HEK293T (cell line): ENCODE measurements around the gene CD28.

Experiments used
- CTCF ChIA-PET: fragments of 350-600 bp; formaldehyde crosslinking; extraction: SDS; loops from one replicate; lab custom pipeline; 2021; ENCODE audit warnings: antibody characterized with exemption, inconsistent platforms; lab: Yijun Ruan, JAX
- POLR2A ChIA-PET: fragments of 350-600 bp; formaldehyde crosslinking; extraction: SDS; loops from one replicate; lab custom pipeline; 2020; ENCODE audit warnings: antibody characterized with exemption, inconsistent platforms; lab: Yijun Ruan, JAX
- DNase-seq: peaks from one replicate; pipeline ENCODE4 v3.0.0; 2012; ENCODE audit warnings: mixed read lengths; ENCODE audit errors: extremely low spot score
- ARNT ChIP-seq: fragments of 450-650 bp; IDR thresholded peaks from 2 replicates; pipeline ENCODE4 v1.6.1; 2017; ENCODE audit warnings: mild to moderate bottlenecking
- BHLHE40 ChIP-seq: fragments of 450-650 bp; IDR thresholded peaks from 2 replicates; pipeline ENCODE4 v1.6.1; 2016; ENCODE audit warnings: mild to moderate bottlenecking, moderate library complexity, borderline replicate concordance
- CTBP1 ChIP-seq: fragments of 450-650 bp; IDR thresholded peaks from 2 replicates; pipeline ENCODE4 v1.6.1; 2016; ENCODE audit warnings: borderline replicate concordance
- ELF4 ChIP-seq: fragments of 450-650 bp; IDR thresholded peaks from 2 replicates; pipeline ENCODE4 v1.6.1; 2017; ENCODE audit warnings: antibody characterized with exemption
- FOXA1 ChIP-seq: fragments of 450-650 bp; IDR thresholded peaks from 2 replicates; pipeline ENCODE4 v1.6.1; 2016; ENCODE audit warnings: mild to moderate bottlenecking
- FOXK2 ChIP-seq: fragments of 450-650 bp; IDR thresholded peaks from 2 replicates; pipeline ENCODE4 v1.6.1; 2016; ENCODE audit warnings: mild to moderate bottlenecking
- FOXM1 ChIP-seq: fragments of 450-650 bp; IDR thresholded peaks from 2 replicates; pipeline ENCODE4 v1.6.1; 2017; ENCODE audit warnings: mild to moderate bottlenecking, borderline replicate concordance
- HDGF ChIP-seq: fragments of 450-650 bp; IDR thresholded peaks from 2 replicates; pipeline ENCODE4 v1.6.1; 2017; ENCODE audit warnings: antibody characterized with exemption, borderline replicate concordance
- L3MBTL2 ChIP-seq: fragments of 450-650 bp; conservative IDR thresholded peaks from 2 replicates; pipeline ENCODE4 v1.6.1; 2016; ENCODE audit warnings: mild to moderate bottlenecking
- LEF1 ChIP-seq: fragments of 450-650 bp; IDR thresholded peaks from 2 replicates; pipeline ENCODE4 v1.6.1; 2017; ENCODE audit warnings: mild to moderate bottlenecking, borderline replicate concordance
- NFRKB ChIP-seq: fragments of 450-650 bp; IDR thresholded peaks from 2 replicates; pipeline ENCODE4 v1.6.1; 2016; ENCODE audit warnings: mild to moderate bottlenecking, moderate library complexity
- SP1 ChIP-seq: fragments of 450-650 bp; IDR thresholded peaks from 2 replicates; pipeline ENCODE4 v1.6.1; 2017
- SUZ12 ChIP-seq: fragments of 450-650 bp; IDR thresholded peaks from 2 replicates; pipeline ENCODE4 v1.6.1; 2016; ENCODE audit warnings: mild to moderate bottlenecking
- TARDBP ChIP-seq: fragments of 450-650 bp; IDR thresholded peaks from 2 replicates; pipeline ENCODE4 v1.6.1; 2016
- ZNF384 ChIP-seq: fragments of 450-650 bp; IDR thresholded peaks from 2 replicates; pipeline ENCODE4 v1.6.1; 2016
- TF ChIP-seq, protein P1 (sequence below): fragments of 450-650 bp; IDR thresholded peaks from 2 replicates; pipeline ENCODE4 v1.6.1; 2016

CD28 gene

DNA sequence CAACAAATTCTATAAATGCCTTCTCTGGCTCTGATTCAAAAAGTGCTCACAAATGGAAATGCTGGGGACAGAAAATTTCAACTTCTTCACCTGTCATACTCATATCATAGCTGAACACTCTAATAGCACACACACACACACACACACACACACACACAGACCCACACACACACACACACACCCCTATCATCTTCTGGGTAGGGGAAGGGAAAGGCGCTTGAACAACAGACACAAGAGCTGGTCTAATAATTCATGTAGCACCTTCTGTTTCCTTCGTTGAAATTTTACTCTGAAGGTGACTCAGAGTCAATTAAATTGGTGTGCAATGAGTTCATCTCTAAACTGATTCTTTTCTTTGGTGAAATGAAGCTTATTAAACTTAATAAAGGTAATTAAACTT is 32.9 kb downstream of the CD28 start:
- ChIA-PET CTCF (no interaction called here), POLR2A (no interaction called here)
- TF ChIP-seq FOXA1 (no peak), BHLHE40 (no peak), FOXM1 (no peak), ZNF384 (no peak), FOXK2 (no peak), NFRKB (no peak), SP1 (no peak), CTBP1 (no peak), ELF4 (no peak), HDGF (no peak), LEF1 (no peak)
- TF ChIP-seq, protein P1, sequence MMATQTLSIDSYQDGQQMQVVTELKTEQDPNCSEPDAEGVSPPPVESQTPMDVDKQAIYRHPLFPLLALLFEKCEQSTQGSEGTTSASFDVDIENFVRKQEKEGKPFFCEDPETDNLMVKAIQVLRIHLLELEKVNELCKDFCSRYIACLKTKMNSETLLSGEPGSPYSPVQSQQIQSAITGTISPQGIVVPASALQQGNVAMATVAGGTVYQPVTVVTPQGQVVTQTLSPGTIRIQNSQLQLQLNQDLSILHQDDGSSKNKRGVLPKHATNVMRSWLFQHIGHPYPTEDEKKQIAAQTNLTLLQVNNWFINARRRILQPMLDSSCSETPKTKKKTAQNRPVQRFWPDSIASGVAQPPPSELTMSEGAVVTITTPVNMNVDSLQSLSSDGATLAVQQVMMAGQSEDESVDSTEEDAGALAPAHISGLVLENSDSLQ, result no peak
- DNase-seq, result no peak

DNA sequence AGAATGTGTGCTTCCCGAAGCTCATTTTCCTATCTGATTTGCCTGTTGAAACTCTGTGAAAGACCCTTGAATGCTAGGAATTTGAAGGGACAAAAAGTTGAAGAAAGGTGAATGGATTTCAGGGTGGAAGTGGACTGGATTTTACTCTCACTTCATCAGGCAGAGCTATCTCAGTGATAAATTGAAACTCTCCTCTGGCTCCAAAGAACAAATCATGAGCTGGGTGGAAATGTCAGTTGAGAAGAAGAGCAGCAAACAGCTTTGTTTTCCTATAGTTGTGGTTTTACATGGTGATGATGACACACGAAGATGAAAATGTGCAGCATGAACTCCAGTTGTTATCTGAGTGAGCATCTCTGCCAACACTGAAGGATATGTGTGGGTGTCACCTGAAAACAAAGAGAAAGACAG is 34.4 kb downstream of the CD28 start:
- TF ChIP-seq, protein P1, result no peak
- TF ChIP-seq ARNT (no peak), NFRKB (no peak), SP1 (no peak), LEF1 (no peak), SUZ12 (no peak), ELF4 (no peak), FOXK2 (no peak), CTBP1 (no peak), HDGF (no peak), FOXA1 (no peak), TARDBP (no peak), BHLHE40 (no peak), FOXM1 (no peak), L3MBTL2 (no peak), ZNF384 (no peak)
- POLR2A ChIA-PET, result no interaction called here
- CTCF ChIA-PET, result no interaction called here
- no peak for DNase-seq

DNA sequence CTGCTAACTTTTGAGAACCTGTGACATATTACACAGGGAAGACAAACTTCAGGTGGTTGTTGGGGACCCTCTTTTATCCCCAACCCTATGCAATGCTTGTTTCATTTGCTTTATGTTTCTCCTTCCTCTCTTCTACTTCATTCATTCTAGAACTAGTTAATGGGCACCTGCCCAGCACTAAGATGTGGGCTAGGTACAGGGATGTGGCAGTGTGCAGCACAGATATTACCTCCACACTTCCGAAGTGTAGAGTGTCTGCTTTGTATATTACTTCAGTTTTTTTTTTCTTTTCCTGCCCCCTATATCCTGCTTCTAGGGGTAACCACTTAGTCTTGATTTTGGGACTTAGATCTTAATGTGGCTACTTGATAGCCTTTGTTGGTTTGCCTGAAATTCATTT is 35.1 kb downstream of the CD28 start:
- ChIA-PET CTCF (no interaction called here), POLR2A (no interaction called here)
- no peak for DNase-seq

DNA sequence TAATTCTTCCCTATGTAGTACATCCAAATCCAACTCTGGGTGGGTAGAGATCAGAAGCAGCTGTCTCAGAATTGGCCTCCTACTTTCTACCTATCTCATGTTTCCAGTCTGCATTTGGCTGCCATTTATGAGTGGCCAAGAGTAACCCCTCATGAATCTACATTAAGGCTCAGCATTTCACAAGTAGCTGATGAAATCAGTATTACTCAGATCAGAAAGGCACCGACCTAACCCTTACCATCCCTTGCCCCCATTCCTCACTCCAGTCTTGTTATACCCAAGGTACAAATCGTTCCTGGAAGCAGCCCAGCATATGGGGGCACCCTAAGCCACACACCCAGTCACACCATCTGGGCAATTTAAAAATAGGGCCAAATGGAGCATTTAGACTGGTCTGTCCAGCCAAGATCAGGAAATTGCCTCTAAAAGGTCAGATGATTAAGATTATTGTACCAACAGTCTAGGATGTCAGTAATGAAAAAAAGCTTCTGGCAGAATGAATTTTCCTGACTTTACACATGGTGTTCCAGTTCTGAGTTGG is 37.1 kb downstream of the CD28 start:
- TF ChIP-seq ELF4, result no peak
- TF ChIP-seq L3MBTL2, result no peak
- TF ChIP-seq NFRKB, result no peak
- no peak for TF ChIP-seq HDGF
- TF ChIP-seq ZNF384, result no peak
- no peak for TF ChIP-seq BHLHE40
- TF ChIP-seq, protein P1, result no peak
- TF ChIP-seq FOXM1, result no peak
- TF ChIP-seq TARDBP, result no peak
- TF ChIP-seq FOXK2, result no peak
- no peak for TF ChIP-seq SUZ12
- TF ChIP-seq CTBP1, result no peak
- TF ChIP-seq ARNT, result no peak
- TF ChIP-seq FOXA1, result no peak
- TF ChIP-seq LEF1, result no peak
- POLR2A ChIA-PET, result no interaction called here
- CTCF ChIA-PET, result no interaction called here
- no peak for DNase-seq

More for the DNA sequence above, 35.1 kb downstream of the CD28 start:
- no peak for TF ChIP-seq LEF1
- no peak for TF ChIP-seq CTBP1
- TF ChIP-seq BHLHE40, result no peak
- TF ChIP-seq ZNF384, result no peak
- no peak for TF ChIP-seq TARDBP
- no peak for TF ChIP-seq SP1
- no peak for TF ChIP-seq ARNT

DNA sequence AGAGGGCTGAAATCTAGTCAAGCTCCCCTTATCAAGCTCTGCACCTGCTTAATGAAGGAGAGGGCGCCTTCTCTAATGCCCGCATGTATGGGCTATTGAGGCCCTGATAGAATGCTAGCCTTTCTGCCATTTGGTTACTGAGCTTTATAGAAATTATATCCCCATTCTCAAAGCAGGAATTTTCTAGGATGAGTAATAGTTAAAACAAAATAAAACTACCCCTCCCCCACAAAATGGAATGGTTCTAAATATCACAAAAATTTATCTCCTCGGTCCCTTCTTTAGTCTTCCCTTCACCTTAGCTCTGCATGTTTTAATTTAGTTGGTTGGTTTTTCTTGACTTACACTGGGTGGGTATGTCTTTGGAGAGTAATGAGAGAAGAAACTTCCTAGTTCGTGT is 37.7 kb downstream of the CD28 start:
- DNase-seq, result no peak
- CTCF ChIA-PET, result no interaction called here
- POLR2A ChIA-PET, result no interaction called here
- TF ChIP-seq, protein P1, result no peak
- TF ChIP-seq SUZ12 (no peak), FOXM1 (no peak), ZNF384 (no peak), LEF1 (no peak), L3MBTL2 (no peak), HDGF (no peak), FOXK2 (no peak)

DNA sequence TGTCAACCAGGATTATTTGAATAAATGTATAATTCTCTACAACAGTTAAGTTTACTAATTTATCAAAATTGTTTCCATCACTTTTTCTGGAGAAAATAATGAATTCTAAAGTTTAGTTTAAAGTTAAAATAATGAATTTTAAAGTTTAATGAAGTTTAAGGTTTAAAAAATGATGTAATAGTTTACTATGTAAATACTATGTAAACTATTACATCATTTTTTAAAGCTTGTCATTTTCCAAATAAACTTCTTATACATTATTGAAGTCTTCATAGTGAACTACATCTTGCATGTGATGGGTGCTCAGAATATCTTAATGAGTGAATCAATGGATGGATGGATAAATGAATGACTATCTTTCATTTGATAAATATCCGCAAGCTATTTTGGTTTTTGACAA is 38.8 kb downstream of the CD28 start:
- no peak for DNase-seq
- ChIA-PET POLR2A (no interaction called here), CTCF (no interaction called here)
- no peak for TF ChIP-seq SUZ12
- no peak for TF ChIP-seq FOXK2
- no peak for TF ChIP-seq FOXM1
- no peak for TF ChIP-seq LEF1
- no peak for TF ChIP-seq NFRKB
- TF ChIP-seq TARDBP, result no peak
- no peak for TF ChIP-seq ELF4
- no peak for TF ChIP-seq ARNT
- TF ChIP-seq CTBP1, result no peak
- TF ChIP-seq ZNF384, result no peak
- TF ChIP-seq BHLHE40, result no peak
- TF ChIP-seq FOXA1, result no peak
- no peak for TF ChIP-seq HDGF
- TF ChIP-seq, protein P1, result no peak
- TF ChIP-seq L3MBTL2, result no peak
- TF ChIP-seq SP1, result no peak
